ENCODE data around the gene CCL22.

DNA sequence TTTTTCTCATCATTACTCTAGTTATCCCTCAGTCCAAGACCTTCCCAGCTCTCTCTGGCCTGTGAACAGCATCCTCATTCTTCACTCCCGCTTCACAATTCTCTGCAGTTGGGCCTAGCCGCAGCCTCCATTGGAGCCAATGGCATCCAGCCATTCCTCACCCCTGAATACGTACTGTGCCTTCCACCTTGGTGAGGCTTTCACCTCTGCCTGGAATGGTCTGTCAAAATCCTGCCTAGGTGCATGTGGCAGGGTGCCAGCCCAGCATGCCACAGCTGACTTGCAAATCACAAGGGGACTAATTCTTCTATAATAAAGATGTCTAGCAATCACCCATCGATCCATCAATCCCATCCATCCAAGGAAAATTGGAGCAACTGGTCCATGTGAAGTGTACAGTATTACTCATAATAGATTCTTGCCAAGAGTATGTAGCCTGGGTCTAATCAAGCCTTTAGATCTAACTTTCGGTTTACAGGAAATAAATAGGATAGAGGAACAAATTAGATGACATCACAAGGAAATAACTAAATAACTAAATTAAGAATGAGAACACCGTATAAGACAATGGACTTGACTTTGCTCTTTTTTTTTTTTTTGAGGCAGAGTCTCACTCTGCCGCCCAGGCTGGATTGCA is 8.7 kb downstream of the CCL22 start:
- TF ChIP-seq, protein P1, sequence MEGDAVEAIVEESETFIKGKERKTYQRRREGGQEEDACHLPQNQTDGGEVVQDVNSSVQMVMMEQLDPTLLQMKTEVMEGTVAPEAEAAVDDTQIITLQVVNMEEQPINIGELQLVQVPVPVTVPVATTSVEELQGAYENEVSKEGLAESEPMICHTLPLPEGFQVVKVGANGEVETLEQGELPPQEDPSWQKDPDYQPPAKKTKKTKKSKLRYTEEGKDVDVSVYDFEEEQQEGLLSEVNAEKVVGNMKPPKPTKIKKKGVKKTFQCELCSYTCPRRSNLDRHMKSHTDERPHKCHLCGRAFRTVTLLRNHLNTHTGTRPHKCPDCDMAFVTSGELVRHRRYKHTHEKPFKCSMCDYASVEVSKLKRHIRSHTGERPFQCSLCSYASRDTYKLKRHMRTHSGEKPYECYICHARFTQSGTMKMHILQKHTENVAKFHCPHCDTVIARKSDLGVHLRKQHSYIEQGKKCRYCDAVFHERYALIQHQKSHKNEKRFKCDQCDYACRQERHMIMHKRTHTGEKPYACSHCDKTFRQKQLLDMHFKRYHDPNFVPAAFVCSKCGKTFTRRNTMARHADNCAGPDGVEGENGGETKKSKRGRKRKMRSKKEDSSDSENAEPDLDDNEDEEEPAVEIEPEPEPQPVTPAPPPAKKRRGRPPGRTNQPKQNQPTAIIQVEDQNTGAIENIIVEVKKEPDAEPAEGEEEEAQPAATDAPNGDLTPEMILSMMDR (conservative IDR thresholded peaks at IDR 0.05), result no peak
- TF ChIP-seq ZFX (IDR thresholded peaks at IDR 0.05), result no peak

Data from C4-2B (cell line).